ENCODE measurements around the gene OR8D1.
A peak's percentile ranks its signal among the peaks of the same experiment; 100 is the strongest.
"Not testable (repeated sequence)": the region's sequence is repeated elsewhere in the genome, so short reads cannot be mapped to it uniquely, and the experiment has no call there.

The OR8D1 gene

DNA sequence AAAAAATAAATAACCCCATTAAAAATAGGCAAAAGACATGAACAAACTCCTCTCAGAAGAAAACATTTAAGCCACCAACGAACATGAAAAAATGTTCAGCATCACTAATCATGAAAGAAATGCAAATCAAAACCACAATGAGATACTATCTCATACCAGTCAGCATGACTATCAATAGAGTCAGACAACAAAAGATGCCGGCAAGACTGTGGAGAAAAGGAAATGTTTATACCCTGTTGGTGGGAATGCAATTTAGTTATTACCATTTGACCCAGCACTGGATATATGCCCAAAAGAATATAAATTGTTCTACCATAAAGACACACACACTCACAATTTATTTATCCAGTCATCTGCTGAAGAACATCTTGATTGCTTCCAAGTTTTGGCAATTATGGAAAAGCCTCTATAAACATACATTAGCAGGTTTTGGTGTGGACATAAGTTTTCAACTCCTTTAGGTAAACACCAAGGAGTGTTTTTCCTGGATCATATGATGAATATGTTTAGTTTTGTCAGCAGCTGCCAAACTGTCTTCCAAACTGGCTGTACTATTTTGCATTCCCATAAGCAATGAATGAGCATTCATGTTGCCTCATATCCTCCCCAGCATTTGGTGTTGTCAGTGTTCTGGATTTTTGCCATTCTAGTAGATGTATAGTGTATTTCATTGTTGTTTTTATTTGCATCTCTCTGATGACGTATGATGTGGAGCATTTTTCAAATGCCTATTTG lies 28.0 kb downstream of the OR8D1 start:
- DNase-seq, result peak in 1 of 2 experiments; percentile 9

- DNase-seq, result no peak
Observed at GRCh38 chr11:124278261-124278660, 35.5 kb downstream of the OR8D1 start.

DNA sequence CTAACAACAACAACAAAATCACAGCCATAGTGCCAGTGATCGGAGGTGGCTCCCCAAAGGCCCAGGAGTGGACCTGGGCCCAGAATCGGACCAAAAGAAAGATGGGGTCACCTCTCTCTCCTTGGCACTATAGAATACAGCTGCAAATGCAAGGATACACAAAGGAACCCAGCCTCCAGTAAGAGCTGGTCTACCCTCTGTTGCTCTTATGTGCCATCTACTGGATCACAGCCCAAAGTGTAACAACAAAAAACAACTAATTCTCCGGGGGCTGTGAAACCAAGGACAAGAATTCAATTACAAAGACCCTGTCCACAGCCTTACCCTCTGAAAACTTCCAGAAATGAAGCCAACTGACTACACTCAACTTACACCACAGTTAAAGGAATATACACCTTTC lies 35.9 kb downstream of the OR8D1 start:
- no peak for DNase-seq

DNA sequence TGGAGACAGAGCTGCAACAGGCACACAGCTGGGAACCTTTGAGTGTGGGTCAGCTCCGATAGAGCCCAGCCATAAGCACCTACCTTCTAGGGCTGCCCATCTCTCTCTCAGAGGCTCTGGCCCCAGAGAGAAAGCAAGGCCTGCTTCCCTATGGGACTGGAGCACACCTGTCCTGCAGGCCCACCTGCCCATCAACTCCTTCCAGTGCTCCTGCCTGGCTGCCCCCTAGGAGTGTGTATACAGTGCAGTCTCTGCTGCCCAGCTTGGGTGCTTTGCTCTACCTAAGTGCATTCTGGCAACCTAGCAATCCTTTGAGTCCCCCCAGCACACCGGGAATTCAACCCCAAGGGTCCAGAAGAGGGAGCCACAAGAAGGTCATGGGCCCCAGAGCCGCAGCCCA lies 36.5 kb downstream of the OR8D1 start:
- no peak for DNase-seq

GRCh38 chr11:124276081-124276480 lies 37.7 kb downstream of the OR8D1 start:
- no peak for DNase-seq

DNA sequence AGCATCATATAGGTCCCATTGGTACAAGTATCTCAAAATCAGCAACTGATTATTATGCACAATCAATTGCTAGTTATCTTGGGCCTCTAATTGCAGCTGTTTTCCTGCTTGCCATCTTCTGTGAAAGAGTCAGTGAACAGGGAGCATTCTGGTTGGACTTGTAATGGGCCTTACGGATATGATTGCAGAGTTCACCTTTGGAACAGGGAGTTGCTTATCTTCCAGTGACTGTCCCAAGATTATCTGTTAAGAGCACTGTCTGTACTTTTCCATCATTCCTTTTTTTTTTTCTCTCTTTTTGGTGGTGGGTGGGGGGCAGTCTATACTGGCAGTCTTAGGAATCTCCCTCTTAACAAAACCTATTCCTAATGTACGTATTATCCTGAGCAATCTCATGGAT lies 39.7 kb downstream of the OR8D1 start:
- no peak for DNase-seq

DNA sequence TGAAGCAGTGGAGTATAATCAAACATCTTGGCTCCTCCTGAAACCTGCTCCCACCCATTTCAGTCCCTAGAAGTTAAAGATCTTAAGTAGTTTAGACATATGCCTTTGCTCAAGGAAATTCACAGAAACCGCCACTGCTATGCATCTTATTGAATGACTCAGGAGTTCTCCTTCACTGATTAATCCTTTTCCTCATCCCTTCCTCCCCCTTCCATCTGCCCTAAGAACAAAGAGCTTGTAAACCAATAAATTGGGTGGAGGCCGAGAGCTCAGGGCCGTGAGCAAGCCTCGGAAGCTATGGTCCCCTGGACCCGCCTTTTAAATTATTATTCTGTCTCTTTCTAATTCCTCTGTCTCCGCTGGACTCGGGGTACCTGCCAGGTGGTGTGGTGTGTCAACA lies 42.9 kb downstream of the OR8D1 start:
- not testable (repeated sequence) for DNase-seq

DNA sequence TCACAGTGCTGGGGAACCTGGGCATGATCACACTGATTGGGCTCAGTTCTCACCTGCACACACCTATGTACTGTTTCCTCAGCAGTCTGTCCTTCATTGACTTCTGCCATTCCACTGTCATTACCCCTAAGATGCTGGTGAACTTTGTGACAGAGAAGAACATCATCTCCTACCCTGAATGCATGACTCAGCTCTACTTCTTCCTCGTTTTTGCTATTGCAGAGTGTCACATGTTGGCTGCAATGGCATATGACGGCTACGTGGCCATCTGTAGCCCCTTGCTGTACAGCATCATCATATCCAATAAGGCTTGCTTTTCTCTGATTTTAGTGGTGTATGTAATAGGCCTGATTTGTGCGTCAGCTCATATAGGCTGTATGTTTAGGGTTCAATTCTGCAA lies 48.7 kb downstream of the OR8D1 start:
- DNase-seq, result not testable (repeated sequence)

GRCh38 chr11:124256076-124256475 lies 57.7 kb downstream of the OR8D1 start, which contains the start of gene OR8G5:
Gene OR8G5, plus strand, starts transcription at chr11:124256376. Its CDS starts 8,556 bp downstream, at chr11:124264932.
- no peak for DNase-seq

Data from SHP77 (cell line).